Measurements from ENCODE around the gene ENG.

The ENG gene

GRCh38 chr9:127793093-127793708 lies 61.3 kb downstream of the ENG start:
- TF ChIP-seq CTCF (IDR thresholded peaks at IDR 0.05; ENCODE audit: insufficient read depth, low read length, poor library complexity, severe bottlenecking): no peak
- H3K36me3 ChIP-seq (ENCODE audit: control insufficient read depth, insufficient read depth, low read length): peaks cover 24% of the 10 kb centered on the region
- no peak overlapping the region for H3K4me3 ChIP-seq (replicated peaks; ENCODE audit: low read depth, low read length)
- DNase-seq (ENCODE audit: extremely low read depth, insufficient read length): no peak
- H3K27me3 ChIP-seq (replicated peaks; ENCODE audit: control insufficient read depth, insufficient read depth, low read length): no peaks in the 10 kb centered on the region

GRCh38 chr9:127792417-127793031 lies 61.9 kb downstream of the ENG start:
- Histone ChIP-seq H3K4me3 (replicated peaks; ENCODE audit: low read depth, low read length) (no peak overlapping the region), H3K36me3 (ENCODE audit: control insufficient read depth, insufficient read depth, low read length) (peaks cover 30% of the 10 kb centered on the region), H3K27me3 (replicated peaks; ENCODE audit: control insufficient read depth, insufficient read depth, low read length) (no peaks in the 10 kb centered on the region)
- TF ChIP-seq CTCF (IDR thresholded peaks at IDR 0.05; ENCODE audit: insufficient read depth, low read length, poor library complexity, severe bottlenecking): no peak
- DNase-seq (ENCODE audit: extremely low read depth, insufficient read length): no peak

- TF ChIP-seq CTCF (IDR thresholded peaks at IDR 0.05; ENCODE audit: insufficient read depth, low read length, poor library complexity, severe bottlenecking): no peak
- Histone ChIP-seq H3K4me3 (replicated peaks; ENCODE audit: low read depth, low read length) (no peak overlapping the region), H3K27me3 (replicated peaks; ENCODE audit: control insufficient read depth, insufficient read depth, low read length) (no peaks in the 10 kb centered on the region), H3K36me3 (ENCODE audit: control insufficient read depth, insufficient read depth, low read length) (peaks cover 35% of the 10 kb centered on the region)
- no peak for DNase-seq (ENCODE audit: extremely low read depth, insufficient read length)
These were observed 63.4 kb downstream of the ENG start for GRCh38 chr9:127791085-127791484.

- H3K27me3 ChIP-seq (replicated peaks; ENCODE audit: control insufficient read depth, insufficient read depth, low read length): no peaks in the 10 kb centered on the region
- no peak for TF ChIP-seq CTCF (IDR thresholded peaks at IDR 0.05; ENCODE audit: insufficient read depth, low read length, poor library complexity, severe bottlenecking)
- peaks cover 35% of the 10 kb centered on the region for H3K36me3 ChIP-seq (ENCODE audit: control insufficient read depth, insufficient read depth, low read length)
- H3K4me3 ChIP-seq (replicated peaks; ENCODE audit: low read depth, low read length): no peak overlapping the region
- DNase-seq (ENCODE audit: extremely low read depth, insufficient read length): no peak
These were observed 64.2 kb downstream of the ENG start for GRCh38 chr9:127790094-127790855.

- no peaks in the 10 kb centered on the region for H3K27me3 ChIP-seq (replicated peaks; ENCODE audit: control insufficient read depth, insufficient read depth, low read length)
- H3K36me3 ChIP-seq (ENCODE audit: control insufficient read depth, insufficient read depth, low read length): peaks cover 35% of the 10 kb centered on the region
- DNase-seq (ENCODE audit: extremely low read depth, insufficient read length): no peak
These were observed 65.3 kb downstream of the ENG start for GRCh38 chr9:127789179-127789578.

More at GRCh38 chr9:127789179-127789578, 65.3 kb downstream of the ENG start:
- H3K4me3 ChIP-seq (replicated peaks; ENCODE audit: low read depth, low read length): no peak overlapping the region
- no peak for TF ChIP-seq CTCF (IDR thresholded peaks at IDR 0.05; ENCODE audit: insufficient read depth, low read length, poor library complexity, severe bottlenecking)

Data from GM06990 (cell line).